Vagina (tissue), 2 donors: ENCODE data around the gene CCR6.

Experiments
- CTCF ChIP-seq, 3 experiments: fragments of 450-650 bp in 2 of 3; fragments of 200-600 bp in 1 of 3; sonication (generic) in 1 of 3; IDR thresholded peaks; one replicate each; pipeline ENCODE4 v1.5.1; 2017 to 2019; ENCODE audit warnings: antibody characterized with exemption in 3 of 3, mild to moderate bottlenecking in 2 of 3, moderate library complexity in 2 of 3
- POLR2A ChIP-seq, 2 donors: fragments of 450-650 bp; IDR thresholded peaks; one replicate each; pipeline ENCODE4 v1.6.1; 2017; ENCODE audit warnings: antibody characterized with exemption in 2 of 2, mild to moderate bottlenecking in 2 of 2, moderate library complexity in 2 of 2
- POLR2AphosphoS5 ChIP-seq, 2 donors: sonication (generic); formaldehyde crosslinking; IDR thresholded peaks; one replicate each; pipeline ENCODE4 v1.9.0; 2017; ENCODE audit warnings: antibody characterized with exemption in 2 of 2, mild to moderate bottlenecking in 2 of 2, low read depth in 1 of 2; ENCODE audit not compliant: insufficient read depth in 1 of 2

GRCh38 chr6:167143041-167143440, 20.1 kb downstream of the CCR6 start:
- TF ChIP-seq POLR2AphosphoS5 (IDR thresholded peaks at IDR 0.05; ENCODE audit: insufficient read depth in 1 of 2, low read depth in 1 of 2) (no peak), POLR2A (IDR thresholded peaks at IDR 0.05) (no peak), CTCF (IDR thresholded peaks at IDR 0.05) (no peak)
